Lung (tissue), 12 donors: ENCODE measurements around the gene WFDC11. TPM values are rescaled to one million over a fixed set of nuclear protein-coding genes. Genes with fewer than 3 reads are reported as not detected.

Source experiments
- ATAC-seq: fragments of 200-7000 bp; cut with Tn5 transposase; one replicate; pipeline ENCODE4 v1.9.1; 2020; ENCODE audit warnings: moderate number of reproducible peaks; ENCODE audit not compliant: insufficient read depth, low FRiP score
- DNase-seq, 3 donors: peaks; one replicate each; pipeline ENCODE4 v3.0.0-alpha.2; 2013 to 2017
- H3K27ac ChIP-seq, 2 donors: one replicate each; pipeline ENCODE4 v1.5.1; 2013; ENCODE audit warnings: mild to moderate bottlenecking in 2 of 2, moderate library complexity in 2 of 2, control low read depth in 1 of 2, inconsistent platforms in 1 of 2, low read depth in 1 of 2, low read length in 1 of 2
- H3K27me3 ChIP-seq, 3 donors: one replicate each; pipeline ENCODE4 v1.5.1; 2013; ENCODE audit warnings: low read length in 2 of 3; ENCODE audit not compliant: control insufficient read depth in 3 of 3, insufficient read depth in 3 of 3
- H3K36me3 ChIP-seq, 4 donors: one replicate each; pipeline ENCODE4 v1.5.1; 2013; ENCODE audit warnings: low read length in 4 of 4, mild to moderate bottlenecking in 1 of 4, moderate library complexity in 1 of 4; ENCODE audit not compliant: control insufficient read depth in 4 of 4, insufficient read depth in 4 of 4
- H3K4me1 ChIP-seq, 5 donors: one replicate each; pipeline ENCODE4 v1.5.1; 2013; ENCODE audit warnings: low read length in 5 of 5, mild to moderate bottlenecking in 2 of 5, moderate library complexity in 1 of 5; ENCODE audit not compliant: control insufficient read depth in 5 of 5, insufficient read depth in 5 of 5
- H3K4me3 ChIP-seq: one replicate; pipeline ENCODE4 v1.5.1; 2013; ENCODE audit warnings: mild to moderate bottlenecking, control low read depth, moderate library complexity
- H3K9ac ChIP-seq, 2 donors: one replicate each; pipeline ENCODE4 v1.5.1; 2013; ENCODE audit warnings: low read length in 2 of 2, control low read depth in 1 of 2; ENCODE audit not compliant: insufficient read depth in 1 of 2
- H3K9me3 ChIP-seq, 4 donors: one replicate each; pipeline ENCODE4 v1.5.1; 2013; ENCODE audit warnings: low read length in 3 of 4, mild to moderate bottlenecking in 1 of 4, moderate library complexity in 1 of 4; ENCODE audit not compliant: control insufficient read depth in 4 of 4, insufficient read depth in 3 of 4
- whole genome bisulfite sequencing, 2 donors: extraction: QIAGEN DNeasy Blood & Tissue Kit; methylation state at CpG; one replicate each; pipeline ENCODE4 v1.1.7; 2013; 5-methylcytosine and 5-hydroxymethylcytosine counted together
- polyA plus RNA-seq, 2 donors: library from polyadenylated mRNA; stranded (reverse); fragments of 200-250 nt; gene quantifications; one replicate each; pipeline ENCODE4 v1.2.1, GENCODE V29; 2013
- total RNA-seq, 2 donors: library from RNA; depleted of rRNA in 1 of 2; stranded (reverse); fragments of >200 nt in 1 of 2; gene quantifications; one replicate each; pipeline ENCODE4 v1.2.1, GENCODE V29; 2014 to 2021
- TF ChIP-seq, protein P1 (sequence below): IDR thresholded peaks from 2 replicates; pipeline ENCODE4 v1.5.1; 2012; ENCODE audit warnings: mild to moderate bottlenecking; ENCODE audit errors: control extremely low read depth, extremely low read depth
- donor health status: control.
- donor health status: control.
- donor health status: Bipolar disorder and iron deficiency.
- donor health status: healthy.
- donor health status: DM: yes; HTN: yes; CAD: no.

WFDC11 gene
- total and polyA plus RNA-seq, 4 donors: not detected

DNA sequence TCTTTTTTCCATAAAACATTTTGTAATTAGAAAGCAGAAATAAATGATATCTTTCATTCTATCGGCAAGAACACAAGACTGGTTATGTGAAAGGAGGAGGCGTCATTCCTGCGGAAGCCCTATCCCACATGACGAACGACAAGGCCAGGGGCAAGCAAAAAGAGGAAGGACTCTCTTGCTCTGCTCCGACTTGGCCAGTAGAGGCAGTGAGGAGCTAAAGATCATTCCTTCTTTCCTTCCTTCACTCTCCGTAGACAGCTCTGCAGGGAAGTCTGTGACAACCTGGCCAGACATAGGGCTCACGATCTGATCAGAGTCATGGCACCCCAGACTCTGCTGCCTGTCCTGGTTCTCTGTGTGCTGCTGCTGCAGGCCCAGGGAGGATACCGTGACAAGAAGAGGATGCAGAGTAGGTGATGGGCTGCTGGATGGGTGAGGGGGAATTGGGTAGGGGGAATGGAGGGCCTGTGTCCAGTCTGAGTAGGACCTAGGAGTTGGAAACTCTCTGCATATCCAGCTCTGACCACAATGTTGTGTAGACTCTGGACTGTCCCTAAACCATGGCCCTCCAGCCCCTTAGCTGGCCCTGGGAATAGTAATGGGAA is 40.4 kb downstream of the WFDC11 start, which contains the start of gene WFDC10A:
Gene WFDC10A (plus strand): TSS at position 244 of the 605 bp plus-strand sequence. CDS start 75 bp downstream, at position 319.
- H3K36me3 ChIP-seq: no peaks in the 10 kb centered on the region
- TF ChIP-seq, protein P1, sequence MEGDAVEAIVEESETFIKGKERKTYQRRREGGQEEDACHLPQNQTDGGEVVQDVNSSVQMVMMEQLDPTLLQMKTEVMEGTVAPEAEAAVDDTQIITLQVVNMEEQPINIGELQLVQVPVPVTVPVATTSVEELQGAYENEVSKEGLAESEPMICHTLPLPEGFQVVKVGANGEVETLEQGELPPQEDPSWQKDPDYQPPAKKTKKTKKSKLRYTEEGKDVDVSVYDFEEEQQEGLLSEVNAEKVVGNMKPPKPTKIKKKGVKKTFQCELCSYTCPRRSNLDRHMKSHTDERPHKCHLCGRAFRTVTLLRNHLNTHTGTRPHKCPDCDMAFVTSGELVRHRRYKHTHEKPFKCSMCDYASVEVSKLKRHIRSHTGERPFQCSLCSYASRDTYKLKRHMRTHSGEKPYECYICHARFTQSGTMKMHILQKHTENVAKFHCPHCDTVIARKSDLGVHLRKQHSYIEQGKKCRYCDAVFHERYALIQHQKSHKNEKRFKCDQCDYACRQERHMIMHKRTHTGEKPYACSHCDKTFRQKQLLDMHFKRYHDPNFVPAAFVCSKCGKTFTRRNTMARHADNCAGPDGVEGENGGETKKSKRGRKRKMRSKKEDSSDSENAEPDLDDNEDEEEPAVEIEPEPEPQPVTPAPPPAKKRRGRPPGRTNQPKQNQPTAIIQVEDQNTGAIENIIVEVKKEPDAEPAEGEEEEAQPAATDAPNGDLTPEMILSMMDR: peak; percentile 29
- no peaks in the 10 kb centered on the region for H3K4me1 ChIP-seq
- DNase-seq (peak; percentile 24 to 40 (median 40)), ATAC-seq (no peak)
- no peaks in the 10 kb centered on the region for H3K27me3 ChIP-seq
- H3K9me3 ChIP-seq: no peaks in the 10 kb centered on the region
- H3K4me3 ChIP-seq: no peak within 1 kb of the TSS
- H3K9ac ChIP-seq: no peak within 1 kb of the TSS
- no peak within 1 kb of the TSS for H3K27ac ChIP-seq
- 11 to 12% methylated on average over 9 of the region's 9 CpGs for WGBS, 2 donors

DNA sequence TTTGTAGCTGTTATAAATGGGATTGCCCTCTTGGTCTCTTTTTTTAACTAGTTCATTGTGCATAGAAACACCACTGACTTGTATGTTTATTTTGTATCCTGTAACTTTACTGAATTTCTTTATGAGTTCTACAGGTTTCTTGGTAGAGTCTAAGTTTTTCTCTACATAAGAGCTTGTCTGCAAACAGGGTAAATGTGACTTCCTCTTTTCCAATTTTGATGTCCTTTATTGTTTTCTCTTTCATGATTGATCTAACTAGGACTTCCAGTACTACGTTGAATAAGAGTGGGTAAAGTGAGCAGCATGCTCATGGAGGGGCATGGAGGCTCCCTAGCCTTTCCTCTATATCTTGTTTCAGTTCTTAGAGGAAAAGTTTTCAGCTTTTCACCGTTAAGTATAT is 43.5 kb downstream of the WFDC11 start:
- Histone ChIP-seq H3K27ac (no peak overlapping the region), H3K9ac (no peak overlapping the region), H3K4me3 (no peak overlapping the region), H3K4me1 (no peaks in the 10 kb centered on the region), H3K9me3 (no peaks in the 10 kb centered on the region), H3K36me3 (no peaks in the 10 kb centered on the region), H3K27me3 (no peaks in the 10 kb centered on the region)
- WGBS, 2 donors: 68 to 69% methylated on average over 2 of the region's 2 CpGs
- no peak for DNase-seq
- TF ChIP-seq, protein P1: no peak
- no peak for ATAC-seq

DNA sequence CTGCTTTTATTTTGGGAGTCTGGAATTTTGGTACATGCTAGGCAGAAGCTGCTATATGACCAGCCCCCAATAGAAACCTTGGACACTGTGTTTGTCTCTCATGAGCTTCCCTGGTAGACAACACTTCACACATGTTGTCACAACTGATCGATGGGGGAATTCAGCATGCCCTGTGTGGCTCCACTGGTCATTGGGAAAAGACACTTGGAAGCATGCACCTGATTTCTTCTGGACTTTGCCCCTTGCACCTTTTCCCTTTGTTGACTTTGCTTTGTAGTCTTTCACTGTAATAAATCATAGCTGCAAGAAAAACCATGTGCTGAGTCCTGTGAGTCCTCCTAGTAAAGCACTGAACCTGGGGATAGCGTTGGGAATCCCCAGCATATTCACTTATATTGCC is 48.4 kb downstream of the WFDC11 start:
- Histone ChIP-seq H3K9me3 (no peaks in the 10 kb centered on the region), H3K36me3 (no peaks in the 10 kb centered on the region), H3K9ac (no peak overlapping the region), H3K27me3 (no peaks in the 10 kb centered on the region), H3K27ac (no peak overlapping the region), H3K4me1 (no peaks in the 10 kb centered on the region), H3K4me3 (no peak overlapping the region)
- ATAC-seq: no peak
- TF ChIP-seq, protein P1: no peak
- 88% methylated on average over 2 of the region's 2 CpGs for WGBS, 2 donors
- DNase-seq: no peak

DNA sequence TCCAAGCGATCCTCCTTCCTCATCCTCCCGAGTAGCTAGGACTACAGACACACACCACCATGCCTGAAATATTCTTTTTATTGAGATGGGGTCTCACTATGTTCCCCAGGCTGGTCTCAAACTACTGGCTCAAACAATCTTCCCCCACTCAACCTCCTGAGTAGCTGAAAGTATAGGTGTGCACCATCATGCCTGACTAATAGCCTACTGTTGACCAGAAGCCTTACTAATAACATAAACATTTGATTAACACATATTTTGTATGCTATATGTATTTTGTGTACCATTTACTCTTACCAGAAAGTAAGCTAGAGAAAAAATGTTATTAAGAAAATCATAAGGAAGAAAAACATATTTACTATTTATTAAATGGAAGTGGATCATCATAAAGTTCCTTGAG is 52.4 kb downstream of the WFDC11 start:
- Histone ChIP-seq H3K27me3 (no peaks in the 10 kb centered on the region), H3K36me3 (no peaks in the 10 kb centered on the region), H3K4me3 (no peak overlapping the region), H3K27ac (no peak overlapping the region), H3K9me3 (no peaks in the 10 kb centered on the region), H3K4me1 (no peaks in the 10 kb centered on the region), H3K9ac (no peak overlapping the region)
- WGBS, 2 donors: 93 to 94% methylated on average over 2 of the region's 2 CpGs
- no peak for ATAC-seq
- no peak for DNase-seq
- TF ChIP-seq, protein P1: no peak
